Esophagus muscularis mucosa (tissue), 4 donors: ENCODE measurements around the gene ZNF853.

Experiments
- CTCF ChIP-seq, 3 experiments: fragments of 200-600 bp in 2 of 3; fragments of 450-650 bp in 1 of 3; sonication (generic) in 2 of 3; IDR thresholded peaks; one replicate each; pipeline ENCODE4 v1.5.1; 2017 to 2019; ENCODE audit warnings: antibody characterized with exemption in 3 of 3, mild to moderate bottlenecking in 2 of 3, moderate library complexity in 1 of 3
- EP300 ChIP-seq: sonication (generic); formaldehyde crosslinking; IDR thresholded peaks from one replicate; pipeline ENCODE4 v1.6.1; 2017; ENCODE audit warnings: antibody characterized with exemption
- POLR2A ChIP-seq: fragments of 450-650 bp; IDR thresholded peaks from one replicate; pipeline ENCODE4 v1.6.1; 2017; ENCODE audit warnings: antibody characterized with exemption, moderate library complexity, mild to moderate bottlenecking, low read depth
- POLR2AphosphoS5 ChIP-seq, 2 donors: sonication (generic); formaldehyde crosslinking; IDR thresholded peaks; one replicate each; pipeline ENCODE4 v1.6.1; 2017; ENCODE audit warnings: antibody characterized with exemption in 2 of 2

DNA sequence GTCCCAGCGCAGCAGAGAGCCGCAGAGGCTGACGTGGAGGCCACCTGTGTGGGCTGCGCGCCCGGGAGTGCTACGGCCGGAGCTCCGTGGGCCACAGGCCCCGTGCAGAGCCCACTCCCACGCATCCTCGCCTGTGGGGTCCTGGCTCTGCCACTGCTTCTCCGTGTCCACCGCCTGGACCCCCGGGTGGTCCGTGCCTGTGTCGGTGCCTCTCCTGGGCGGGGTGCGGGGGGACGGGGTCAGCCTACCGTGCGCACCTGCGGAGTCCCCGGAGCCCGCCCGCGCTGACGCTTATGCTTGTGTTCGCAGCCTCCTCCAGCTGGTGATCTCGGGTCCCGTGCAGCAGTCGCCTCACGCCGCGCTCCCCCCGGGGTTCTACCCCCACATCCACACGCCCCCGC is 7.8 kb upstream of the ZNF853 start:
- no peak for TF ChIP-seq CTCF (IDR thresholded peaks at IDR 0.05)
- TF ChIP-seq POLR2A: no peak
- TF ChIP-seq POLR2AphosphoS5 (IDR thresholded peaks at IDR 0.05): no peak
- TF ChIP-seq EP300: no peak
